PC-9 (cell line): ENCODE results near the gene LRRTM4. TPM values are rescaled to one million over a fixed set of nuclear protein-coding genes. Genes with fewer than 3 reads are reported as not detected.

Source experiments
- BruUV-seq: library from RNA; stranded (reverse); fragments of 400-500 nt; replicated peaks from 2 replicates; lab custom pipeline; 2021; lab: Mats Ljungman, UMichigan
- CTCF ChIA-PET: fragments of 300-600 bp; sonication (Branson Sonifier 250); formaldehyde crosslinking; loops from one replicate; lab custom pipeline; 2022; ENCODE audit warnings: antibody characterized with exemption; lab: Charles Lee
- POLR2A ChIA-PET: fragments of 300-600 bp; sonication (Branson Sonifier 250); formaldehyde crosslinking; loops from one replicate; lab custom pipeline; 2022; ENCODE audit warnings: antibody characterized with exemption; ENCODE audit not compliant: unreplicated experiment; lab: Charles Lee
- DNase-seq, 2 experiments: peaks; one replicate each; pipeline versions ENCODE4 v3.0.0 to v3.0.0-alpha.2; 2015 to 2022; ENCODE audit warnings: mixed read lengths in 1 of 2
- H2AFZ ChIP-seq: fragments of 200-600 bp; sonication (generic); 2 replicates; pipeline ENCODE4 v1.8.1; 2017; ENCODE audit warnings: antibody characterized with exemption
- H3F3A ChIP-seq: fragments of 200-600 bp; sonication (generic); 2 replicates; pipeline ENCODE4 v1.8.1; 2017; ENCODE audit warnings: antibody characterized with exemption, mild to moderate bottlenecking, low read depth; ENCODE audit not compliant: insufficient read depth
- H3K27ac ChIP-seq: fragments of 200-600 bp; sonication (generic); 2 replicates; pipeline ENCODE4 v1.6.1; 2016; ENCODE audit warnings: mixed run types
- H3K27me3 ChIP-seq: fragments of 200-600 bp; sonication (generic); 2 replicates; pipeline ENCODE4 v1.6.1; 2016; ENCODE audit warnings: low read depth, mixed run types; ENCODE audit not compliant: insufficient read depth
- H3K36me3 ChIP-seq: fragments of 200-600 bp; sonication (generic); 2 replicates; pipeline ENCODE4 v1.6.1; 2016; ENCODE audit warnings: low read depth, mixed run types
- H3K4me1 ChIP-seq: fragments of 200-600 bp; sonication (generic); replicated peaks from 2 replicates; pipeline ENCODE4 v1.6.1; 2016; ENCODE audit warnings: mixed run types; ENCODE audit not compliant: insufficient read depth
- H3K4me2 ChIP-seq: fragments of 200-600 bp; sonication (generic); 2 replicates; pipeline ENCODE4 v1.6.1; 2017; ENCODE audit warnings: mixed run types
- H3K4me3 ChIP-seq: fragments of 200-600 bp; sonication (generic); 2 replicates; pipeline ENCODE4 v1.6.1; 2016; ENCODE audit warnings: mixed run types
- H3K79me2 ChIP-seq: fragments of 200-600 bp; sonication (generic); 2 replicates; pipeline ENCODE4 v1.6.1; 2017; ENCODE audit warnings: low read depth, mixed run types
- H3K9me2 ChIP-seq: fragments of 200-600 bp; sonication (generic); 2 replicates; pipeline ENCODE4 v1.8.1; 2017; ENCODE audit warnings: mild to moderate bottlenecking; ENCODE audit not compliant: insufficient read depth
- H3K9me3 ChIP-seq: fragments of 200-600 bp; sonication (generic); 2 replicates; pipeline ENCODE4 v1.8.1; 2016; ENCODE audit warnings: low read depth; ENCODE audit not compliant: insufficient read depth
- H4K20me1 ChIP-seq: fragments of 200-600 bp; sonication (generic); 2 replicates; pipeline ENCODE4 v1.8.1; 2017; ENCODE audit not compliant: insufficient read depth
- CTCF ChIP-seq: fragments of 200-600 bp; sonication (generic); conservative IDR thresholded peaks from 2 replicates; pipeline ENCODE4 v1.6.1; 2017; ENCODE audit warnings: mixed run types, antibody characterized with exemption, mild to moderate bottlenecking, moderate library complexity
- EZH2 ChIP-seq: fragments of 200-600 bp; sonication (generic); IDR thresholded peaks from 2 replicates; pipeline ENCODE4 v1.8.0; 2017; ENCODE audit warnings: antibody characterized with exemption, low read depth
- intact Hi-C: fragments of 100-400 bp; cut with micrococcal nuclease; formaldehyde crosslinking; loops from one replicate; pipeline ENCODE4 v1.10.0; 2022; ENCODE audit not compliant: unreplicated experiment
- total RNA-seq: library from RNA; stranded (reverse); gene quantifications from 2 replicates; pipeline ENCODE4 v1.2.3, GENCODE V29; 2021

The LRRTM4 gene
- total RNA-seq, 1 experiment from 2014 or later = 2.2 TPM

- no peaks in the 10 kb centered on the region for H3K9me3 ChIP-seq
- no peaks in the 10 kb centered on the region for H3F3A ChIP-seq
- DNase-seq = no peak
- BruUV-seq = no TSS peak
- intact Hi-C loops = no loop called here
- no peaks in the 10 kb centered on the region for H3K36me3 ChIP-seq
- no peak overlapping the region for H3K4me3 ChIP-seq
- CTCF ChIA-PET = no interaction called here
- H3K9me2 ChIP-seq = no peaks in the 10 kb centered on the region
- POLR2A ChIA-PET = no interaction called here
- no peaks in the 10 kb centered on the region for H3K79me2 ChIP-seq
- no peak overlapping the region for H3K27ac ChIP-seq
- TF ChIP-seq EZH2 (no peak), CTCF (no peak)
- no peaks in the 10 kb centered on the region for H3K27me3 ChIP-seq
- no peaks in the 10 kb centered on the region for H4K20me1 ChIP-seq
- no peak overlapping the region for H2AFZ ChIP-seq
- H3K4me1 ChIP-seq = no peaks in the 10 kb centered on the region
- no peak overlapping the region for H3K4me2 ChIP-seq
These were observed 124.4 kb downstream of the LRRTM4 start for GRCh38 chr2:77397763-77398162.

GRCh38 chr2:77395011-77395410 lies 127.2 kb downstream of the LRRTM4 start:
- H3K4me1 ChIP-seq = no peaks in the 10 kb centered on the region
- intact Hi-C loops = no loop called here
- H3F3A ChIP-seq = no peaks in the 10 kb centered on the region
- H3K36me3 ChIP-seq = no peaks in the 10 kb centered on the region
- POLR2A ChIA-PET = no interaction called here
- no peak overlapping the region for H3K4me2 ChIP-seq
- no peak overlapping the region for H2AFZ ChIP-seq
- BruUV-seq = no TSS peak
- no peak overlapping the region for H3K4me3 ChIP-seq
- H4K20me1 ChIP-seq = no peaks in the 10 kb centered on the region
- CTCF ChIA-PET = no interaction called here
- no peak overlapping the region for H3K27ac ChIP-seq
- no peak for DNase-seq
- TF ChIP-seq CTCF (no peak), EZH2 (no peak)
- H3K79me2 ChIP-seq = no peaks in the 10 kb centered on the region
- no peaks in the 10 kb centered on the region for H3K27me3 ChIP-seq
- no peaks in the 10 kb centered on the region for H3K9me3 ChIP-seq
- no peaks in the 10 kb centered on the region for H3K9me2 ChIP-seq

GRCh38 chr2:77391119-77391518 lies 131.1 kb downstream of the LRRTM4 start:
- POLR2A ChIA-PET = no interaction called here
- no peak for DNase-seq
- Histone ChIP-seq H3K79me2 (no peaks in the 10 kb centered on the region), H3K4me2 (no peak overlapping the region), H3F3A (no peaks in the 10 kb centered on the region), H3K9me2 (no peaks in the 10 kb centered on the region), H3K27me3 (no peaks in the 10 kb centered on the region), H3K27ac (no peak overlapping the region), H3K36me3 (no peaks in the 10 kb centered on the region), H3K9me3 (no peaks in the 10 kb centered on the region), H3K4me1 (no peaks in the 10 kb centered on the region), H4K20me1 (no peaks in the 10 kb centered on the region), H3K4me3 (no peak overlapping the region), H2AFZ (no peak overlapping the region)
- intact Hi-C loops = no loop called here
- BruUV-seq = no TSS peak
- CTCF ChIA-PET = no interaction called here
- no peak for TF ChIP-seq EZH2
- no peak for TF ChIP-seq CTCF
